Measurements from ENCODE around the gene MKNK2.
A peak's percentile ranks its signal among the peaks of the same experiment; 100 is the strongest.

Gene MKNK2

GRCh38 chr19:2059422-2060201, 8.6 kb upstream of the MKNK2 start:
- no peak for DNase-seq (ENCODE audit: low read depth, low spot score)
- peaks cover 46% of the 10 kb centered on the region for H3K4me1 ChIP-seq (ENCODE audit: insufficient read depth, insufficient read length)
- H3K9me3 ChIP-seq (ENCODE audit: insufficient read depth, low read length) = no peaks in the 10 kb centered on the region
- H3K4me3 ChIP-seq (ENCODE audit: insufficient read length, low read depth) = no peak overlapping the region
- H3K36me3 ChIP-seq (ENCODE audit: insufficient read depth, insufficient read length, low read length) = no peaks in the 10 kb centered on the region
- TF ChIP-seq ZNF274 (IDR thresholded peaks at IDR 0.05; ENCODE audit: low read depth, low read length) = no peak
- TF ChIP-seq SUZ12 (IDR thresholded peaks at IDR 0.05; ENCODE audit: extremely low read depth, insufficient read depth, insufficient read length) = no peak
- no peak for TF ChIP-seq YY1 (IDR thresholded peaks at IDR 0.05; ENCODE audit: insufficient read depth, insufficient read length)
- H3K27me3 ChIP-seq (ENCODE audit: insufficient read depth, insufficient read length) = no peaks in the 10 kb centered on the region
- H3K9ac ChIP-seq (ENCODE audit: insufficient read length, low read depth) = peak overlapping the region; percentile 54

- Histone ChIP-seq H3K9me3 (ENCODE audit: insufficient read depth, low read length) (no peaks in the 10 kb centered on the region), H3K36me3 (ENCODE audit: insufficient read depth, insufficient read length, low read length) (no peaks in the 10 kb centered on the region), H3K4me3 (ENCODE audit: insufficient read length, low read depth) (no peak overlapping the region), H3K9ac (ENCODE audit: insufficient read length, low read depth) (peak overlapping the region; percentile 64), H3K4me1 (ENCODE audit: insufficient read depth, insufficient read length) (peaks cover 43% of the 10 kb centered on the region), H3K27me3 (ENCODE audit: insufficient read depth, insufficient read length) (no peaks in the 10 kb centered on the region)
- TF ChIP-seq SUZ12 (IDR thresholded peaks at IDR 0.05; ENCODE audit: extremely low read depth, insufficient read depth, insufficient read length) = no peak
- TF ChIP-seq YY1 (IDR thresholded peaks at IDR 0.05; ENCODE audit: insufficient read depth, insufficient read length) = no peak
- TF ChIP-seq ZNF274 (IDR thresholded peaks at IDR 0.05; ENCODE audit: low read depth, low read length) = no peak
- DNase-seq (ENCODE audit: low read depth, low spot score) = no peak
These were observed 7.8 kb upstream of the MKNK2 start for GRCh38 chr19:2058570-2059421.

- DNase-seq (ENCODE audit: low read depth, low spot score) = no peak
- H3K9me3 ChIP-seq (ENCODE audit: insufficient read depth, low read length) = no peaks in the 10 kb centered on the region
- H3K4me3 ChIP-seq (ENCODE audit: insufficient read length, low read depth) = no peak overlapping the region
- no peaks in the 10 kb centered on the region for H3K27me3 ChIP-seq (ENCODE audit: insufficient read depth, insufficient read length)
- peak overlapping the region; percentile 64 for H3K9ac ChIP-seq (ENCODE audit: insufficient read length, low read depth)
- H3K36me3 ChIP-seq (ENCODE audit: insufficient read depth, insufficient read length, low read length) = no peaks in the 10 kb centered on the region
- peaks cover 43% of the 10 kb centered on the region for H3K4me1 ChIP-seq (ENCODE audit: insufficient read depth, insufficient read length)
- TF ChIP-seq SUZ12 (IDR thresholded peaks at IDR 0.05; ENCODE audit: extremely low read depth, insufficient read depth, insufficient read length) = no peak
- TF ChIP-seq ZNF274 (IDR thresholded peaks at IDR 0.05; ENCODE audit: low read depth, low read length) = no peak
- TF ChIP-seq YY1 (IDR thresholded peaks at IDR 0.05; ENCODE audit: insufficient read depth, insufficient read length) = no peak
These were observed 6.7 kb upstream of the MKNK2 start for GRCh38 chr19:2057484-2058469.

GRCh38 chr19:2056837-2057192, 5.8 kb upstream of the MKNK2 start:
- Histone ChIP-seq H3K4me3 (ENCODE audit: insufficient read length, low read depth) (no peak overlapping the region), H3K36me3 (ENCODE audit: insufficient read depth, insufficient read length, low read length) (no peaks in the 10 kb centered on the region), H3K4me1 (ENCODE audit: insufficient read depth, insufficient read length) (peaks cover 46% of the 10 kb centered on the region), H3K9me3 (ENCODE audit: insufficient read depth, low read length) (no peaks in the 10 kb centered on the region), H3K27me3 (ENCODE audit: insufficient read depth, insufficient read length) (no peaks in the 10 kb centered on the region), H3K9ac (ENCODE audit: insufficient read length, low read depth) (no peak overlapping the region)
- no peak for DNase-seq (ENCODE audit: low read depth, low spot score)
- no peak for TF ChIP-seq YY1 (IDR thresholded peaks at IDR 0.05; ENCODE audit: insufficient read depth, insufficient read length)
- TF ChIP-seq SUZ12 (IDR thresholded peaks at IDR 0.05; ENCODE audit: extremely low read depth, insufficient read depth, insufficient read length) = no peak
- TF ChIP-seq ZNF274 (IDR thresholded peaks at IDR 0.05; ENCODE audit: low read depth, low read length) = no peak

- no peak for DNase-seq (ENCODE audit: low read depth, low spot score)
- Histone ChIP-seq H3K27me3 (ENCODE audit: insufficient read depth, insufficient read length) (no peaks in the 10 kb centered on the region), H3K4me1 (ENCODE audit: insufficient read depth, insufficient read length) (peaks cover 50% of the 10 kb centered on the region), H3K9me3 (ENCODE audit: insufficient read depth, low read length) (no peaks in the 10 kb centered on the region), H3K9ac (ENCODE audit: insufficient read length, low read depth) (peak overlapping the region; percentile 57), H3K36me3 (ENCODE audit: insufficient read depth, insufficient read length, low read length) (no peaks in the 10 kb centered on the region), H3K4me3 (ENCODE audit: insufficient read length, low read depth) (no peak overlapping the region)
- TF ChIP-seq SUZ12 (IDR thresholded peaks at IDR 0.05; ENCODE audit: extremely low read depth, insufficient read depth, insufficient read length) = no peak
- no peak for TF ChIP-seq ZNF274 (IDR thresholded peaks at IDR 0.05; ENCODE audit: low read depth, low read length)
- no peak for TF ChIP-seq YY1 (IDR thresholded peaks at IDR 0.05; ENCODE audit: insufficient read depth, insufficient read length)
These were observed 5.1 kb upstream of the MKNK2 start for GRCh38 chr19:2055931-2056836.

GRCh38 chr19:2054763-2055162, 3.7 kb upstream of the MKNK2 start:
- H3K36me3 ChIP-seq (ENCODE audit: insufficient read depth, insufficient read length, low read length) = no peaks in the 10 kb centered on the region
- peaks cover 48% of the 10 kb centered on the region for H3K4me1 ChIP-seq (ENCODE audit: insufficient read depth, insufficient read length)
- H3K27me3 ChIP-seq (ENCODE audit: insufficient read depth, insufficient read length) = no peaks in the 10 kb centered on the region
- no peak overlapping the region for H3K4me3 ChIP-seq (ENCODE audit: insufficient read length, low read depth)
- no peaks in the 10 kb centered on the region for H3K9me3 ChIP-seq (ENCODE audit: insufficient read depth, low read length)
- TF ChIP-seq SUZ12 (IDR thresholded peaks at IDR 0.05; ENCODE audit: extremely low read depth, insufficient read depth, insufficient read length) = no peak
- no peak for TF ChIP-seq YY1 (IDR thresholded peaks at IDR 0.05; ENCODE audit: insufficient read depth, insufficient read length)
- no peak for TF ChIP-seq ZNF274 (IDR thresholded peaks at IDR 0.05; ENCODE audit: low read depth, low read length)
- DNase-seq (ENCODE audit: low read depth, low spot score) = no peak
- peak overlapping the region; percentile 42 for H3K9ac ChIP-seq (ENCODE audit: insufficient read length, low read depth)

Measured in NT2/D1 (cell line).